ENCODE data around the gene SLC35A3.

The SLC35A3 gene

GRCh38 chr1:99969729-99970621, at the start of gene SLC35A3:
SLC35A3 (plus strand) TSS chr1:99969996; CDS start chr1:99993555, 23,559 bp downstream.
- no peak for TF ChIP-seq CTCF (IDR thresholded peaks at IDR 0.05)

- no peak for TF ChIP-seq CTCF (IDR thresholded peaks at IDR 0.05)
These were observed 35.0 kb upstream of the SLC35A3 start for GRCh38 chr1:99934801-99935200.

GRCh38 chr1:99935534-99935933, 34.3 kb upstream of the SLC35A3 start:
- no peak for TF ChIP-seq CTCF (IDR thresholded peaks at IDR 0.05)

GRCh38 chr1:99936071-99936470, 33.7 kb upstream of the SLC35A3 start:
- TF ChIP-seq CTCF (IDR thresholded peaks at IDR 0.05) = no peak

GRCh38 chr1:99942723-99943122, 27.1 kb upstream of the SLC35A3 start:
- no peak for TF ChIP-seq CTCF (IDR thresholded peaks at IDR 0.05)

- no peak for TF ChIP-seq CTCF (IDR thresholded peaks at IDR 0.05)
These were observed 26.5 kb upstream of the SLC35A3 start for GRCh38 chr1:99943223-99943794.

- TF ChIP-seq CTCF (IDR thresholded peaks at IDR 0.05) = no peak
These were observed 25.6 kb upstream of the SLC35A3 start for GRCh38 chr1:99944192-99944591.
